GM18868 (cell line): ENCODE data around the gene NAV3.

Experiments used
- ATAC-seq: cut with Tn5 transposase; IDR thresholded peaks from one replicate; pipeline ENCODE4 v1.9.1; 2021; ENCODE audit warnings: mild to moderate bottlenecking, moderate library complexity; ENCODE audit not compliant: unreplicated experiment

NAV3 gene, protein sequence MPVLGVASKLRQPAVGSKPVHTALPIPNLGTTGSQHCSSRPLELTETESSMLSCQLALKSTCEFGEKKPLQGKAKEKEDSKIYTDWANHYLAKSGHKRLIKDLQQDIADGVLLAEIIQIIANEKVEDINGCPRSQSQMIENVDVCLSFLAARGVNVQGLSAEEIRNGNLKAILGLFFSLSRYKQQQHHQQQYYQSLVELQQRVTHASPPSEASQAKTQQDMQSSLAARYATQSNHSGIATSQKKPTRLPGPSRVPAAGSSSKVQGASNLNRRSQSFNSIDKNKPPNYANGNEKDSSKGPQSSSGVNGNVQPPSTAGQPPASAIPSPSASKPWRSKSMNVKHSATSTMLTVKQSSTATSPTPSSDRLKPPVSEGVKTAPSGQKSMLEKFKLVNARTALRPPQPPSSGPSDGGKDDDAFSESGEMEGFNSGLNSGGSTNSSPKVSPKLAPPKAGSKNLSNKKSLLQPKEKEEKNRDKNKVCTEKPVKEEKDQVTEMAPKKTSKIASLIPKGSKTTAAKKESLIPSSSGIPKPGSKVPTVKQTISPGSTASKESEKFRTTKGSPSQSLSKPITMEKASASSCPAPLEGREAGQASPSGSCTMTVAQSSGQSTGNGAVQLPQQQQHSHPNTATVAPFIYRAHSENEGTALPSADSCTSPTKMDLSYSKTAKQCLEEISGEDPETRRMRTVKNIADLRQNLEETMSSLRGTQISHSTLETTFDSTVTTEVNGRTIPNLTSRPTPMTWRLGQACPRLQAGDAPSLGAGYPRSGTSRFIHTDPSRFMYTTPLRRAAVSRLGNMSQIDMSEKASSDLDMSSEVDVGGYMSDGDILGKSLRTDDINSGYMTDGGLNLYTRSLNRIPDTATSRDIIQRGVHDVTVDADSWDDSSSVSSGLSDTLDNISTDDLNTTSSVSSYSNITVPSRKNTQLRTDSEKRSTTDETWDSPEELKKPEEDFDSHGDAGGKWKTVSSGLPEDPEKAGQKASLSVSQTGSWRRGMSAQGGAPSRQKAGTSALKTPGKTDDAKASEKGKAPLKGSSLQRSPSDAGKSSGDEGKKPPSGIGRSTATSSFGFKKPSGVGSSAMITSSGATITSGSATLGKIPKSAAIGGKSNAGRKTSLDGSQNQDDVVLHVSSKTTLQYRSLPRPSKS (N-terminal part only)

DNA sequence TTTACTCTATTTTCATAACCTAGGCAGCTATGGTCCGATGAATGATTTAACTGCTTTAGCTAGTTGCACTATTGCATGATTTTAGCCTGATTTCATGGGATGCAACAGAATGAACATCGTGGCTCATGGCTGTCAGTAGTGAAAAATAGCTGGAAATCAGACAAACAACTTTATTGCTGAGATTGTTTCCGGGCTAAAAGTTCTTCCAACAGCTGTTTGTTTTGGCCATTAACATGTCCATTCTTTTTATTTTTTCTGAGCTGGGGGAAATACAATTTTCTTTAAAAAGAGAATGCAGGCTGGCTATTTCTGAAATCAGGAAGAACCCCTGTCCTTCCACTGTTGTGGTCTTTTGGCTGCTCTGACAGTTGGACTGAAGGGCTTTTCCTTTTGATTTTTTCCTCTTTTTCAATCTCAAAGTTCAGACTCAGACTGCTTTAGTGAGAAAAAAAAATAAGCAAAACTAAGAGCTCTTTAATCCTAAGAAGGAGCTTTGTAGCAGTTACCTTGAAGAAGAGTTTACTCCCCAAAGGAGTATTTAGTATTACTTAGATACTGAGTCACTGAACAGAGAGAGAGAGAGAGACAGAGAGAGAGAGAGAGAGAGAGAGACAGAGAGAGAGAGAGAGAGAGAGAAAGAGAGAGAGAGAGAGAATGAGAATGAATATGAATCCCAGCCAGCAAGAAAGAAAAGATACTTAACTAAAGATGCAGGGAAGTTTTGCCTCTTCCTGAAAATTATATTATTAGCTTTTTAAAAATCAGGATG, at the start of gene NAV3:
TSS of gene NAV3 (plus strand) at position 312 of the 769 bp plus-strand sequence. CDS start 568 bp downstream, outside the sequence.
- no peak for ATAC-seq

DNA sequence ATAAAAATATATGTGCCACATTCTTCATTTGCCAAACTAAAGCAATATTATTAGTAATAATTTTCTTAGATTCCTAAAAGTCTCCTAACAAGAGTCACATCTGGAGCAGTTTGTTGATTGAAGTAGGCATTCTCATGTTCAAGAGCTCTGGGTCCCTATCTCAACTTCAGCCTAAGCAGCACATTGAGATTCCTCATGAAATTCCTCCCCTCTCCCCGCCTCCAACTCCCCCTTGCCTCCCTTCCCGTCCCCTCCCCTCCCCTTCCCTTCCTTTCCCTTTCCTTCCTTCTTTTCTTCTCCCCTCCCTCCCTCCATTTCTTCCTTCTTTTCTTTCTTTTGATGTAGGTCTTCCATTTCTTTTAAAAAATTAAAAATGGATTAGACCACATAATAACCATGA, 48.7 kb upstream of the NAV3 start:
- ATAC-seq = no peak

DNA sequence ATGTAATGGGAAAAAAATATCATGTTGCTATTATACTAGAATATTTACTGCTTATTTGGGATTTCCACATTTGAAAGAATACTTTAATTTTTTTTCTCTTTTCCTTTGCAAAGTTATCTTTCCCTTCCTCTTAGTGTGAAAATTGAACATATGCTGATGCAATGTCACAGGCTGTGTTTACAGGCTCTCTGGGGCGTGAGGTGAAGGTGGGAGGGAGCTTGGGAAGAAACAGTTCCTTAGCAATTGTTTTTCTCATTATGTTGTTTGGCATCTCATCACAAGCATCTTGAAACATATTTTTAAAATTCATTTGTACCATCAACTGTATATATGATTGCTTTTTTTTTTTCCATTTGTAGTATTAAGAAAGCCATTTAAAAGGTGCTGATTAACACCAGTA, 47.9 kb upstream of the NAV3 start:
- no peak for ATAC-seq

DNA sequence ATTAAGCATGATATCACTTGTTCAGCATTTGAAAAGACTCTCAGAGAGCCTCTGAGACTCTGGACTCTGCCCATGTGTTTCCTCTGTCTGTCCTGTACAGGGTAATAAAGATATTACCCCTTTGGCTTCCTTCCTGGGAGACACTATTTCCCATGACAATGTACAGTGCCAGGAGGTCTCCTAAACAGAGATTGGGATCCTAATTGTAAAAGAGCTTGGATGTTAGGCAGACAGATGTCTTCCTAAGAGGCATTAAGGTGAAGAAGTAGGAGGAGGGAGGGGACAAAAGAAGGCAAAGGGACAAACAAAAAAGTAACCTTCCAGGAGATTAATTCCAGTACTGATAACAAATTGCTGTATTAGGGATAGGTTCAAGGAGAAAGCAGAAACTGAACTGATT, 45.5 kb upstream of the NAV3 start:
- no peak for ATAC-seq

DNA sequence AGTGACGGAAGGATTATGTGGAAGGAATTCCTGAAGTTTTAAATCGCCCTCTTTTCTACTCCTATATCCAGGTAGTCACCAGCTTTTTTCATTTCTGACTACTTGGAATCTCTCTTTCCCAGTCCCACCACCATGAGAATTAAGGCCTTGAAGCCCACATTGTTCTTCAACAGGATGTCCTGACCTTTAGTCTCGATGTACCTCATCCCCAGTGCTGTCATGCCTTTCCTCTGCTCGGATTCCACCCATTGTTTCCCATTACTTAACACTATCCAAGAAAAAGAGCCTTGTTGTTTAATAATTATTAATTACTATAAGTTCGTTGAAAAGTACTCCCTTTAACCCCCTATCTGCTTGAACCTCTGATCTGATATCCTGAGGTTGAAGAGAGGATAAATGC, 44.0 kb upstream of the NAV3 start:
- no peak for ATAC-seq

DNA sequence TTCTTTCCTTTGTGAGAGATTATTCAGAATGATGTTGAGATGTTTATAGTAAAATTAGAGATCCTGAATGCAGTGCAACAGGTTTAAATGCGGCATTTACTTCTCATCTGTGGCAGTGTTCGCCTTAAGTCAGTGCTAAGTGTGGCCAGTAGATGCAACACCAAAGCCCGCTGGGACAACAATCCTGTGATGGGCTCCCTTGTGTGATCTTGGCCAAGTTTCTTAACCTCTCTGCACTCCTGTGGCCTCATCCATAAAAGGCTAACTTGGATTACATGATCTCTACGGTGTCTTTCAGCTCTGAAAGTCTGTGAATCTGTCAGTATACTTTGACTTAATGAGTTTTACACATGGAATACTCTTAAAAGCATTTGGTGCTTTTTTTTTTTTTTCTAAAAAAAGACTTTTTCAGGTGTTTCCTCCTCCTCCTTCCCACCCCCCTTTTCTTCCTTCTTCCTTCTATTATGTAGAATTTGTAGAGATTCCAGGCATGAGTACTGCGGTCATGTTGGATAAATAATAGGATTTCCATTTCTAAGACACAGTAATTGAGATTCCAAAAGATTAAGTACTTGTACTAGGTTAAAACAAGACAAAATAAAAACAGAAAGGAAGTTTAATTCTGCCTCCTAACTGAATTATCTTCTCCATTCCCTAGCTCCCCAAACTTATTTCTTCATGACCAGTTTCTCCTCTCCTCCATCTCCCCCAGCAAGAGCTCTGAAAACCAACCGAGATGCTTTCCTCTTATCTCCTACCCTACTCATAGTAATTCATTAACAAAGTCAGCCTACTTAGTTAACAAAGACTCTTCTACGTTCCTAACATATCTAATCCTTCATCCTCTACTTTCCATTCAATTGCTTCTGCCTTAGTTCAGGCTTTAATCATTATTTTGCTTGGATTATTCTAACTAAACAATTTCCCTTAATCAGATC, 42.2 kb upstream of the NAV3 start:
- no peak for ATAC-seq

DNA sequence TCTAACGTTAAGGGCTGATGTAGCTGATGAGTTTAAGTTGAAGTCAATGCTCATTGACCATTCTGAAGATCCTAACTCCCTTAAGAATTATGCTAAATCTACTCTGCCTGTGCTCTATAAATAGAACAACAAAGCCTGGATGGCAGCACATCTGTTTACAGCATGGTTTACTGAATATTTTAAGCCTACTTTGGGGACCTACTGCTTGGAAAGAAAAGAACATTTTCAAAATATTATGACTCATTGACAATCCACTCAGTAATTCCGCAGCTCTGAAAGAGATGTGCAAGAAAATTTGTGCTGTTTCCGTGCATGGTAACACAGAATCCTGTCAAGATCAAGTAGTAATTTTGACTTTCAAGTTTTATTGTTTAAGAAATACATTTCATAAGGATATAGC, 35.0 kb upstream of the NAV3 start:
- no peak for ATAC-seq

DNA sequence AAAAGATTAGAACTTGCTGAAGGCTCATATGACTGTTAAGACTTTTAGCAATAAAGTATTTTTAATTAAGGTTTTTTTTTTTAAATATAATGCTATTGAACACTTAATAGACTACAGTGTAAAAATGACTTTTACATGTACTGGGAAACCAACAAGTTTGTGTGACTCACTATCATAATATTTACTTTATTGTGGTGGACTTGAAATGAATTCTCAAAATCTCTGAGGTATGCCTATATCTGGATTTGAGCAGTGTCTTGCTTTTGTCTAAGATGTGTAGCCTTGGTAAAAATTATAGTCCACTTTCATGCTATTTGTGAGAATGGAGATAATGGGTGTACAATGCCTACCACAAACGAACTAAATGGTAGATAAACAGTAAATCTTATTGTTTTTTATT, 33.9 kb upstream of the NAV3 start:
- no peak for ATAC-seq

DNA sequence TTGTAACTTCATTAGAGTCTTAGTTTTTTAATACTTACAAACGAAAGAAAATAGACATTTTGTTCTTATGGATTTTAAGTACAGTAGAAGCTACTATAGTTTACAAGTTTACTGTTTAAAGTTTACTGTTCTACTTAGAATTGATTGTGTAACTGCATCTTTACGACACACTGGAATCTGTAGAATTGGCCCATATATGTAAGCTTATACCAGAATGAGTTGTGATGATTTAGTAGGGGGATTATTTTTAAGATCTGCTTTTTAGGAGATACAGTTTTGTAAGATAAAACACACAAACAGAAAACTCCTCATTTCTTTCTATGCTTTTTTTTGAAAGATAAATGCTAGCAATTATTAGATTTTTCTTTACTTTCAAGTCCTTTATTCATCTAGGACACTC, 30.2 kb upstream of the NAV3 start:
- no peak for ATAC-seq

DNA sequence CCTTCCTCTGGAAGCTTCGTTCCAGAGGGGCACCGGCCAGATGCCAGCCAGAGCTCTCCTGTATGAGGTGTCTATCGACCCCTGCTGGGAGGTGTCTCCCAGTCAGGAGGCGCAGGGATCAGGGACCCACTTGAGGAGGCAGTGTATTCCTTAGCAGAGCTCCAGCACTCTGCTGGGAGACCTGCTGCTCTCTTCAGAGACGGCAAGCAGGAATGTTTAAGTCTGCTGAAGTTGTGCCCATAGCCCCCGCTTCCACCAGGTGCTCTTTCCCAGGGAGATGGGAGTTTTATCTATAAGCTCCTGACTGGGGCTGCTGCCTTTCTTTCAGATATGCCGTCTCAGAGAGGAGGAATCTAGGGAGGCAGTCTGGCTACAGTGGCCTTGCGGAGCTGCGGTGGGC, 22.2 kb upstream of the NAV3 start:
- no peak for ATAC-seq

DNA sequence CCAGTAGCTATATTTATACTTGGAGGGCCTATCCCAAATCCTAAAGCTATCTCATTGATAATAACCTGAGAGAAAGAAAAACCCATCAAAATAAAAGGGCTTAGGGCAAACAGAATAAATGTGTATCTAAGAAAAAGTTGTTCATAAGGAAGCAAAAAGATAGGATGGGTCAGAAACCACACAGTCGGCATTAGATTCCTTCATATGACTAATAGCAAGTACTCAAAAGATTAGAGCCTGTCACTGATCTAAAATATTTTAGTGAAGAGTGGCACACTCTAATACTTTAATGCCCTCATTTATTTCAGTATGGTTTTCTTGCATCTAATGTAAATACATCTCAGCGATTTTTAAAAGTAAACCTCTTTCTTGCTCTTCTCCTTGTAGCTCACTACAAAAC, 17.1 kb upstream of the NAV3 start:
- no peak for ATAC-seq

DNA sequence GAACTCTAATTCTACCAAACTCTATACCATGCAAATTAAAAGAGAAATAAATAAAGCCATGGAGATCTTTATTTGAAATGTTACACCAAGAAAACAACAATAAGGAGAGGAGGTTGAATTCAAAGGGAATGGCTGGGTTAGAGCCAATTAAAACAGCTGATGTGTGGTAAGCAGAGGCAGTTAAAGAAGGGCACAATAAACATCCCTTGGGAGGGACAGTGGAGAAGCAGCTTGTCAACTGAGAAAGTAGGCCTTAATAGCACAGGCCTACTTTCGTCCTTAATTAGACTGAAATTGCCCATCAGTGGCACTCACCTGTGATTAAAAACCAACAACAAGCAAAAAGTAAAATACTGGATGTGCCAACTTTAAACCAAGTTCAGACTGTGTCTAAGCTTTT, 16.3 kb upstream of the NAV3 start:
- no peak for ATAC-seq

DNA sequence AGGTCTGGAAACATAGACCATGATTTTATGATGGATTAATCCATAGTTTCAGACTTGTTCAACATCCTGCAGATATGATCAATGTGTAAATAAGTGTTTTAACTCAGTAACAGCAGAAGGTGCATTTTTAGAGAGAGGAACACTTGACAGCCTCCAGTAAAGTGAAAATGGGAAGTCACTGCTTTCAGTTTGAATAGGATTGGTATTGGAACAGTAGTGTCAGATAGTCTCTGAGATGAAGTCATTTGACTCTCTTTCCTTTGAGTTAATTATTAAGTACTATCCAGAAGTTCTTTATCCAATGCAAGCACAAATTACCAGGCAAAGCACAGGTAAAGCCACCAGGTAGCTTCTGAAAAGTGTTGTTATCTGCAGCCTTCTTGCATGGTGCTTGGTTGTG, 14.5 kb upstream of the NAV3 start:
- ATAC-seq = peak; percentile 99

DNA sequence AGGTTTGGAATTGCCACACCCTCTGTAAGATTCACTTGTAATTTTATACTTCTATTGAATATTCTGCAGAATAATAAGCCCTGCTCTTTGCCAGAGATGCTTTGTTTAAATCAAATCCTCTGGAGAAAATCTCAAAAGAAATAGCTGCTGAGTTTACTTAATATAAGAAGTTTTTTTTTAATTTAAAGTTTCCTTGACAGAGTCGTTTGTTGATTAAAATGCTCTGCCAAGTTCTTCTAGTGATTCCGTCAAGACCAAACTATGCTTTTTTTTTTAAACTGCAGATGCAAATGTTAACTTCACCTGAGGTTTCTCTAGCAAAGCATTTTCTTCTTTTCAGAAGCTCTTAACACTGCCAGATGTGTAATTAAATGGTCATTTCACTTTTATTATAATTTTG, 13.4 kb upstream of the NAV3 start:
- ATAC-seq = no peak

DNA sequence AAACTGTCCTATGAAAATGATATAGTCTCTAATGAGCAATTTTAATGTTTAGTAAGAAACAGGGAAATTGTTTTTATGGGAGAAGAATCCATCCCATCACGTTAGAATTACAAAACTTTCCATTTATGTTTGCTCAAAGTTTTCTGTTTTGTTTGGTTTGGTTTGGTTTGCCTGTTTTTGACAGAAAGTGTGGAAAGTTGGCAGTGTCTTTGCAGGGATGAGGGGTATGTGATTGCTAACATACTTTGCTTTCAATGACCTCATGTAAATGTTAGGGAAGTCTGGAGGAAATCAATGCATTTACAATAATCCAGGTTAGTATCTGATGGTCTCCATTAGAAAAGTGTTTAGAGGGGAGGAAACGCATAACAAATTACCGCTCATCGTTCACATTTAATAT, 12.3 kb upstream of the NAV3 start:
- ATAC-seq = no peak

DNA sequence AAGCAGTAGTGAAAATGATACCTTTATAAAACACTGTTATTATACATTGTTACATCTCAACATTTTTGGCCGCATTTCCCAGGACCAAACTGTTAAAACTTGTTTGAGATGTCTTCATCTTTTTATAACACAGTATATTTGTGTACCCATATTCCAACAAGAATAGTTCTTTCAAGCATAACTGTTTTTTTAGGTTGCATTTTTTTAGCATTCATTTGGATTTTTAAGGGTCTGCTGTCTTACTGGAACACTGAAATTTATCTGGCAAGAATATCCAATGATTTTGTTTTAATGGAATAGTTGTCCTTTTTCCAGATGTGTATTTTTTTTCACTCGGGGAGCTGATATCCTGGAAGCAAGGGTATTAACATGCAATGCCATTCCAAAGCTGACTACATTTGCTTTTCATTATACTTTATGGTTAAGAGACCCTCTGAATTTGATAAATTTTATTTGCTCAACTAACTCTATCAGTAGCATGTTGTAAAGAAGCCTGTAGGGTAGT, 8.9 kb upstream of the NAV3 start:
- no peak for ATAC-seq

DNA sequence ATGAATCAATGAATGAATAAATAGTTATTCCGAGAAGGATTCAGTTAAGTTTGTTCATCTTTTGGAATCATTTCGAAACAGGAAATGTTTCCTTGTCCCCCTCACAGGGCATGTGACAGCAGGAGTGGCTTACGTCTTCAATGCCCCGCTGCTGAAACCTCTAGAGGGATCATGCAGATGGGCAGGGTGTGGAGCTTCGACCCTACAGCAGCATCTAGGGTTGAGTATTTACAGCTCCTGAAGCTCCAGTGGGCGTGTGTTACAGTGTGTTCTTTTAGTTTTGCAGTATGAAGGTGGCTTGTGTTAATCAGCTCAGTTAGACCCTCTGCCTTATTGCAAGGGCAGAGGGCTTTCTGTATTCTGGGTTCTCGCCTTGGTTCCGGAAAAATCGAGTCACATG, 2.6 kb downstream of the NAV3 start:
- no peak for ATAC-seq

DNA sequence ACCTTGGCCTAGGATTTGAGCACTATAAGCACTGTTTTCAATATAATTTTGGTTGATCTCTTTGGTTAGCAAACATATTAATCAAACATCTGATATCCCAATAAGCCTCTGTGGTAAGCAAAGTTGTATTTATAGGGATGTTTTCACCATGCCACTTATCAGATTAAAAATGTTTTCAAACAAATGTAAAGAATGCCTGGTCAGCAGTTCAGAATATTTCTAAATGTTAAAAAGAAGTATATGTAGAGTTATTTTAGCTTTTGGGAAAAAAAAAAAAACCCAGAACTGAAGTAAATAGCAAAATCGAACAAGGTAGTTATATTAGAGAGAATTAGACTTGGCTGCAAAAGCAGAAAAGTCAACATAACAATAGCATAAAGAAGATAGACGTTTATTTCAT, 3.9 kb downstream of the NAV3 start:
- ATAC-seq = no peak

DNA sequence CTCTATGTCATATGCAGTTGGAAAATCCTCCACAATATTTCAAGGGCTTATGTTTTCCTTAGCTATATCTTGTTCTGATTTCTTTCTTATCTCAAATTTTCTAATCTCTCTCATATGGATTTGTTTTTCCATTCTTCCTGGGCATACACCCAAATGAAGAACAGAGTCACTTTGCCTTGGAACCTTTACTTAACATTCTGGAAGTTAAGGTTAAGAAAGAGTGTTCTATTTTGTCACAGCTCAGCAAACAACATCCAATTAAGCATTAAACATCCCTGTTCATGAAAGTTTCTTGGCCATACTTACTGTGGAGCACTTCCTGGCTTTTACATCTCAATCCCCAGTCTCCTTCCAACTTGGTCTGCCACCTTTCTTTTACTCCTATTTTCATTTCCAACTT, 5.3 kb downstream of the NAV3 start:
- ATAC-seq = no peak

DNA sequence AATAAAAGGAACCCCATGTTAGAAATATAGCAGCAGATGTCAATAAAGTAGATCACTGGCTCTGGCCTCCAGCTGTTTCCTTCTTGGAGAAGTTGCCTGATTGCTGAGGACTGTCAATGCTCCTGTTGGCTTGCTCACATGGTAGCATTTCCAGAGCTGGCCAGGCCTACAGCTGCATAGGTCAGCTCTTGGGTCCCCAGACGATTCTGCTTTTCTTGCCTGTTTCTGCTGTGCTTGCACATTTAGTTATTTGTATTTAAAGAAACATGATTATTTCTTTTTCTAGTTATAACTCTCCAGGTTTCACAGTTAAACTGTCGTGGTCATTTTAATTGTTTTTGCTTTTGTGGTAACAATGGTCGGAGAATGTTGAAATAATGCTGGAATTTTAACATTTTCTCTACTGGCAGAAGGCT, 7.2 kb downstream of the NAV3 start:
- no peak for ATAC-seq
